Activated T-cell treated with anti-CD3 and anti-CD28 coated beads, Interleukin-2, amount 50 U/mL, for 4 hours (primary cell): ENCODE measurements around the gene NTN3. TPM values are rescaled to one million over a fixed set of nuclear protein-coding genes. Genes with fewer than 3 reads are reported as not detected.

Source experiments
- ATAC-seq, 2 donors: fragments of 200-7000 bp; cut with Tn5 transposase; one replicate each; pipeline ENCODE4 v1.10.0; 2021
- DNase-seq: peaks from one replicate; pipeline ENCODE4 v3.0.0-alpha.2; 2020
- H3K27me3 Mint-ChIP-seq: one replicate; pipeline ENCODE4 v1.8.0; 2021; ENCODE audit warnings: low read depth, mixed read lengths
- H3K36me3 Mint-ChIP-seq: one replicate; pipeline ENCODE4 v1.8.0; 2022; ENCODE audit warnings: mixed read lengths; ENCODE audit not compliant: insufficient read depth
- H3K4me1 Mint-ChIP-seq: one replicate; pipeline ENCODE4 v1.8.0; 2021; ENCODE audit warnings: low read depth, mixed read lengths
- H3K4me3 Mint-ChIP-seq: one replicate; pipeline ENCODE4 v1.8.0; 2021; ENCODE audit warnings: mild to moderate bottlenecking, moderate library complexity, mixed read lengths
- H3K9me3 Mint-ChIP-seq: one replicate; pipeline ENCODE4 v1.8.0; 2021; ENCODE audit warnings: mixed read lengths
- total RNA-seq, 3 donors: library from RNA; stranded (reverse); gene quantifications; one replicate each; pipeline ENCODE4 v1.2.1, GENCODE V29; 2021

Gene NTN3
- total RNA-seq, 3 donors from 2014 or later, result not detected

DNA sequence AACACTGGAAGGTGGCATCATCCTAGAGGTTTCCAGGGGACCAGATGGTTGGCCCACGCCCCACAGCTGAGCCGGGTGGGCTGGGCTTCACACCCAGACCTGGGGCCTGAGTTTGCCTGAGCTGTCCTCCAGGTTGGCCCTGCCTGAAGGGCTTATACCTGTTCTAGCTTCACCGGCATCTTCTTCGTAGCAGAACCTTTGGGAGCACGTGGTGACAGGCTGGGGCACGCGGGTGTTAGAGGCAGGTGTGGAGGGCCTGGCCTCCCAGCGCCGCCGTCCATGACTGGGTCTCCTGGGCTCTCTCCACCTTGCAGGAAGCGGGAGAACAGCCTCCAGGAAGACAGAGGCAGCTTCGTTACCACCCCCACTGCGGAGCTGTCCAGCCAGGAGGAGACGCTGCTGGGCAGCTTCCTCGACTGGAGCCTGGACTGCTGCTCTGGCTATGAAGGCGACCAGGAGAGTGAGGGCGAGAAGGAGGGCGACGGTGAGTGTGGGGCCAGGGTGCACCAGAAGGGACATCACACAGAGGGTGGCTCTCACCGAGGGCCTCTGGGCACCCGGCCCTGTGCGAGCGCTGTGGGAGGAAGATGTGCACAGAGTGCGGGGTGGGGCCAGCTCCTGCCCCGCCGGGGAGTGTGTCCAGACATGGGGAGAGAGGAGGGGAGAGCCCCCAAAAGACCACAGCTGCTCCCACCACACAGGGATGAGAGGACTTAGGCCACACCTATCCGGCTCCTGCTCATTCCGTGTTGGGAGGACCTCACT is 15.8 kb upstream of the NTN3 start:
- no peak overlapping the region for H3K4me3 Mint-ChIP-seq
- H3K27me3 Mint-ChIP-seq, result no peaks in the 10 kb centered on the region
- H3K9me3 Mint-ChIP-seq, result no peaks in the 10 kb centered on the region
- H3K36me3 Mint-ChIP-seq, result peaks cover 4% of the 10 kb centered on the region
- no peak for ATAC-seq
- no peak for DNase-seq
- H3K4me1 Mint-ChIP-seq, result peaks cover 5% of the 10 kb centered on the region

DNA sequence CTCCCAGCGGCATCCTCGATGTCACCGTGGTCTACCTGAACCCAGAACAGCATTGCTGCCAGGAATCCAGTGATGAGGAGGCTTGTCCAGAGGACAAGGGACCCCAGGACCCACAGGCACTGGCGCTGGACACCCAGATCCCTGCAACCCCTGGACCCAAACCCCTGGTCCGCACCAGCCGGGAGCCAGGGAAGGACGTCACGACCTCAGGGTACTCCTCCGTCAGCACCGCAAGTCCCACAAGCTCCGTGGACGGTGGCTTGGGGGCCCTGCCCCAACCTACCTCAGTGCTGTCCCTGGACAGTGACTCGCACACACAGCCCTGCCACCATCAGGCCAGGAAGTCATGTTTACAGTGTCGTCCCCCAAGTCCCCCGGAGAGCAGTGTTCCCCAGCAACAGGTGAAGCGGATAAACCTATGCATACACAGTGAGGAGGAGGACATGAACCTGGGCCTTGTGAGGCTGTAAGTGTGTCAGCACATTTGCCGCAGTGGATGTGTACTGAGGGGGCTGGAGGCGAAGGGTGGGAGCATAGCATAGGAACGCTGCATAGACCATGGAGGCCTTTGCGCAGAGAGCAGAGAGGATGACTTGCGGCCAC is 14.4 kb upstream of the NTN3 start:
- DNase-seq, result no peak
- peaks cover 4% of the 10 kb centered on the region for H3K36me3 Mint-ChIP-seq
- H3K4me3 Mint-ChIP-seq, result no peak overlapping the region
- H3K27me3 Mint-ChIP-seq, result no peaks in the 10 kb centered on the region
- H3K4me1 Mint-ChIP-seq, result peaks cover 5% of the 10 kb centered on the region
- no peaks in the 10 kb centered on the region for H3K9me3 Mint-ChIP-seq
- ATAC-seq, result no peak

DNA sequence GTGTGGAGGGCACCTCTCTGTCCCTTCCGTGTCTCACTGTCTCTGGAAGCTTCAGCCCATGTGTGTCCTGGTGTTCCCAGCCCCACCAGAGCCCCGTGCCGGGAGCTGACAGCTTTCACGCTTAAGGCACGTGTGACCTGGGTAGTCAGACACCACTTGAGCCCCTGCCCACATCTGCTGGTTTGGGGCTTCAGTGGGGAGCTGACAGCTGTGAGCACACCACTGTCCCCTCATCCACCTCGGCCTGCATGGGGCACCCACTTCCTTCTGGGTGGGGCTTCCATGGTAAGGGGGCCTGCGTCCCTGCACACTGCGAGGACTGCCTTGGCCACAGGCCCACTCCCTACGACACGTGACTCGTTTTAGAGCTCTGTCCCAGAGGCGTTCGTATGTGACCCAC is 13.8 kb upstream of the NTN3 start:
- ATAC-seq (no peak), DNase-seq (no peak)
- Mint-ChIP-seq H3K36me3 (peaks cover 4% of the 10 kb centered on the region), H3K4me3 (no peak overlapping the region), H3K9me3 (no peaks in the 10 kb centered on the region), H3K4me1 (peaks cover 5% of the 10 kb centered on the region), H3K27me3 (no peaks in the 10 kb centered on the region)

DNA sequence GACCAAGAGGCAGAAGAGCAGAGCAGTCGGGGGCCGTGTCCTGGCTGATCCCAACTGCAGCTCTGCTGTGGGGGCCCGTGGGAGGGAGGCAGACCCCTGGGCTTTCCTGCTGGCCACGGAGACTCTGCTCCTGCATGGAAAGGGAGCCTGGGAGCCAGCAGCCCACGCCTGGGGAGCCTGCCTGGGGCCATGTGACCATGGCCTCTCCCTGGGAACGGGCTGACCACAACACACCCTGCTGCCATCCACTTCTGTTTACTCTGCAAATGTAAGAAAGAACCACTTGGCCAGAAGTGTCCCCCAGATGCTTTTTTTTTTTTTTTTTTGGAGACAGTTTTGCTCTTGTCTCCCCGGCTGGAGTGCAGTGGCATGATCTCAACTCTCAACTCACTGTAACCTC is 13.2 kb upstream of the NTN3 start:
- no peak for DNase-seq
- H3K27me3 Mint-ChIP-seq, result no peaks in the 10 kb centered on the region
- H3K9me3 Mint-ChIP-seq, result no peaks in the 10 kb centered on the region
- ATAC-seq, result no peak
- H3K4me1 Mint-ChIP-seq, result peaks cover 5% of the 10 kb centered on the region
- no peak overlapping the region for H3K4me3 Mint-ChIP-seq
- H3K36me3 Mint-ChIP-seq, result peaks cover 4% of the 10 kb centered on the region

DNA sequence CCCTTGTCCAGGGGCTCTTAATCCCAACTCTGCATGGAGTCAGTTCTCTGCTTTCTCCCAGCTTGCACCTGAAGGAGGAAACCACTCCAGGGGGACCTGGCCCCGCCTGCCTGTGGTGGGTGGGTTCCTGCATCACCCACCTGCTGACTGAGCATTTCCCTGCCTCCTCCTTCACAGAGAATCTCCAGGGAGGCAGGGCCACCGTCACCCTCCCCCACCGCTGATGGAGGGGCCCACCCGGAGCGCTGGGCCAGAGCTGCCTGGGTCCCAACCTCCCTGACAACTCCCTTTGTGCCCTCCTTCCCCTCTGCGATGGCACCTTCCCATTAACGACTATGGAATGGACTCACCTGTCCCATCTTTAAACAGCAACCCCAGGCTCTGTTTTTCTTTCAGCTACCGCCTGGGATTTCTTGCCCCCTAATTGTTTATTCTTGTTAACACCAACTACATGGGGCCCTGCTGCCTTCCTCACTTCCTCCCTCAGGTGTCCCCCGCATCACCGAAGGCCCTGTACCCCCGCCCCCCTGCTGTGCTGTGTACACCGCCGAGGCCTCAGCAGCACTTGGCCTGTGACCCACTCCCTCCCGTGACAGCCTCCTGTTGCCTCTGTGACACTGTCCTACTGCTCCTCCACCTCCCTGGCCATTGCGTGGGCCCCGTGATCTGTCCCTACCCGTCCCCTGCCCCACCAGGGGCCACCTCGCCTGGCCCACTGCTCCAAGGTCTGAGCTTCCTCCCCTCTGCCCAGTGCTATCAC is 12.0 kb upstream of the NTN3 start:
- Mint-ChIP-seq H3K36me3 (no peaks in the 10 kb centered on the region), H3K27me3 (no peaks in the 10 kb centered on the region), H3K9me3 (no peaks in the 10 kb centered on the region), H3K4me3 (peak overlapping the region; percentile 80), H3K4me1 (peaks cover 5% of the 10 kb centered on the region)
- ATAC-seq, result peak in 1 of 2 donors; percentile 0
- no peak for DNase-seq

DNA sequence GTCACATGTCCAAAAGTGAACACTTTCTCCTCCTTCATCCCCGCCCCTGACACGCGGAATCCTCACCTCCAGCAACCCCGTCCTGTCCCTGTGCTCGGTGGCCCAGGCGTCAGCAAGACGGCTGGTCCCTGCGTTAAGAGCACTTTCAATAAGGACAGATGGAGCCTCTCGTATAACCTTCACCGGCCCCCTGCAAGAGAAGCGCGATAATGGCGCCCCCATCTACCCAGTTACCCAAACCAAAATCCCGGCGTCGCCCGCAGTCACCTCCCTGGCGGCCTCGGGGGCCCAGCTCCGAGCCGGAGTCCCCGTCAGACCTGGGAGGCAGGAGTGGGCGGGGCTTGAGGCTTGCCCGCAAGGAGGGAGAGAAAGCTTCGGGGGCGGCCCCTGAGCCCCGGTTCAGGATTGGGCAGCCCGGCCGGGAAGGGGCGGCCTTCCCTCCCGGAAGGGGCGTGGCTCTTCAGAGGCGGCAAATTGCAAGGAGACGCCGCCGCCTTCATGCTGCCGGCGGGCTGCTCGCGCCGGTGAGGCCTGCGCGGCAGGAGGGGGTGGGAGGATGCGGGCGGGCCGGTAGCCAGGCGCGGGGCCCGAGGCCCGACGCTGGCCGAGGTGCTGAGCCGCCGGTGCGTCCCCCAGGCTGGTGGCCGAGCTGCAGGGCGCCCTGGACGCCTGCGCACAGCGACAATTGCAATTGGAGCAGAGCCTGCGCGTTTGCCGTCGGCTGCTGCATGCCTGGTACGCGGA is 11.3 kb upstream of the NTN3 start, which contains the start of gene TEDC2:
Gene TEDC2 (plus strand): TSS at position 463 of the 744 bp plus-strand sequence. CDS start 36 bp downstream, at position 499.
- Mint-ChIP-seq H3K27me3 (no peaks in the 10 kb centered on the region), H3K36me3 (no peaks in the 10 kb centered on the region), H3K4me1 (peaks cover 5% of the 10 kb centered on the region), H3K9me3 (no peaks in the 10 kb centered on the region), H3K4me3 (peak within 1 kb of the TSS; percentile 80)
- DNase-seq (peak; percentile 96), ATAC-seq (peak; percentile 98)

DNA sequence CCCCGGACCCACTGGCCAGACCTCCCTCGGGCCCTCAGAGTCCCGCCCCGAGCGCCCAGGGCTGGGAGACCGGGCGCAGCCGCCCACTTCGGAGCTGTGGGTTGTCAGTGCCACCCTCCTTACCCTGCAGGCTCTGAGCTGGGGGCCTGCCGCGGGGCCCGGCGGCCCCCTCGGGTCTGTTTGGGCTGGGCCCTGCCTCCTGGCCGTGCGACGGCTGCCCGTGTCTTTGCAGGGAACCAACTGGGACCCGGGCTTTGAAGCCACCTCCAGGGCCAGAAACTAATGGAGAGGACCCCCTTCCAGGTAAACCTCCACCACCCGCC is 10.7 kb upstream of the NTN3 start:
- no peaks in the 10 kb centered on the region for H3K27me3 Mint-ChIP-seq
- H3K36me3 Mint-ChIP-seq, result no peaks in the 10 kb centered on the region
- H3K4me1 Mint-ChIP-seq, result peaks cover 5% of the 10 kb centered on the region
- DNase-seq (no peak), ATAC-seq (no peak)
- no peaks in the 10 kb centered on the region for H3K9me3 Mint-ChIP-seq
- H3K4me3 Mint-ChIP-seq, result peak overlapping the region; percentile 31

DNA sequence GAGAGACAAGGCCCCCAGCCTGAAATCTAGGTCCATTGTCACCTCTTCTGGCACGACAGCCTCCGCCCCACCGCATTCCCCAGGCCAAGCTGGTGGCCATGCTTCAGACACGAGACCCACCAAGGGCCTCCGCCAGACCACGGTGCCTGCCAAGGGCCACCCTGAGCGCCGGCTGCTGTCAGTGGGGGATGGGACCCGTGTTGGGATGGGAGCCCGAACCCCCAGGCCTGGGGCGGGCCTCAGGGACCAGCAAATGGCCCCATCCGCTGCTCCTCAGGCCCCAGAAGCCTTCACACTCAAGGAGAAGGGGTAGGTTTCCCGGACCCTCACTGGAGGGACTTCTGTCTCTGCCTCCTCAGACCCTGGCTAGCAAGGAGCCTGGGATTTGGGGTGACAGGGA is 10.2 kb upstream of the NTN3 start:
- no peaks in the 10 kb centered on the region for H3K27me3 Mint-ChIP-seq

DNA sequence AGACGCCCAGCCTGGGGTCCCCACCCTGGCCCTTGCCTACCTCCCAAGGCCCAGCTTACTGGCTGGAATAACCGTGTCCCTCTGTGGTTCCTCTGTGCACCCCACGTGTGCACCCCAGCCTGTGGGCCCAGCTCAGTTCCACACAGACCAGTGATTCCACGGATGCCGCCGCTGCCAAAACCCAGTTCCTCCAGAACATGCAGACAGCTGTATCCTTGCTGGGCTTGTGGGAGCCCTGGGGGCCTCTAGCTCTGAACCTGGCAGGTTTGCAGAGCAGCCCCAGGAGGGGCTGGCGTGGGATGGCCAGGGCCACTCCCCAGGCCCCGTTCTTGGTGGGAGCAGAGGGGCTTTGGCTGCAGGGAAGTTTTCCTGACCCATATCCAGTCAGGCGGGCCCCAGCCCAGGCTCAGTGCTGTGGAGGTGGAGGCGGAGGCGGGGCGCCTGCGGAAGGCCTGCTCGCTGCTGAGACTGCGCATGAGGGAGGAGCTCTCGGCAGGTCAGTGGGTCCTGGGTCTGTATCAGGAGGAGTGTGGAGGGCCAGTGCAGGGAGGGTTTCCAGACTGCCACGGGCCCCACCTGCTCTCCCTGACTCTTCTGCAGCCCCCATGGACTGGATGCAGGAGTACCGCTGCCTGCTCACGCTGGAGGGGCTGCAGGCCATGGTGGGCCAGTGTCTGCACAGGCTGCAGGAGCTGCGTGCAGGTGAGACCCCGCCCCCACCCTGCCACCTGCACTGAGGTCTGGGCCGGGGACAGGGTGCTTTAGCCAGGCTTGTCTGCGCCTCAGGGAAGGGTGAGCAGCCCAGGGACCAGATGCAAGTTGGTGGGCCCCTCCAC is 8.8 kb upstream of the NTN3 start:
- Mint-ChIP-seq H3K4me3 (no peak overlapping the region), H3K27me3 (peaks cover 7% of the 10 kb centered on the region), H3K36me3 (no peaks in the 10 kb centered on the region), H3K9me3 (no peaks in the 10 kb centered on the region), H3K4me1 (peaks cover 5% of the 10 kb centered on the region)
- ATAC-seq (no peak), DNase-seq (no peak)

More for the DNA sequence above, 10.2 kb upstream of the NTN3 start:
- peaks cover 5% of the 10 kb centered on the region for H3K4me1 Mint-ChIP-seq
- peak overlapping the region; percentile 31 for H3K4me3 Mint-ChIP-seq
- H3K36me3 Mint-ChIP-seq, result no peaks in the 10 kb centered on the region
- no peak for ATAC-seq
- no peaks in the 10 kb centered on the region for H3K9me3 Mint-ChIP-seq
- DNase-seq, result no peak

DNA sequence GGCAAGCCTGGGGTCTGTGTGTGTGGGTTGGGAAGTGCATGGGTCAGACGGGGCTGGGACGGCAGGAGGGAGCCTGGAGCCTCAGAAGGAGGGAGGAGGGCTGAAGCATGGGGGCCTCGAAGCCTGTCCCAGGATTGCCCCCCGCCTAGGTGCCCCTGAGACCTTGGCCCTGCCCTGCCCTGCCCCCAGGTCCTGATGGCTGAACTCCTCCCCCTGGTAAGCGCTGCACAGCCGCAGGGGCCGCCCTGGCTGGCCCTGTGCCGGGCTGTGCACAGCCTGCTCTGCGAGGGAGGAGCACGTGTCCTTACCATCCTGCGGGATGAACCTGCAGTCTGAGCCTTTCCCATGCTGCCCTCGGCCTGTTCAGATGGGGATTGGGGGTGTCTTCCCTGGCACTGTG is 6.8 kb upstream of the NTN3 start:
- Mint-ChIP-seq H3K27me3 (peaks cover 14% of the 10 kb centered on the region), H3K4me3 (no peak overlapping the region), H3K36me3 (no peaks in the 10 kb centered on the region), H3K4me1 (peaks cover 4% of the 10 kb centered on the region), H3K9me3 (no peaks in the 10 kb centered on the region)
- DNase-seq (no peak), ATAC-seq (no peak)

DNA sequence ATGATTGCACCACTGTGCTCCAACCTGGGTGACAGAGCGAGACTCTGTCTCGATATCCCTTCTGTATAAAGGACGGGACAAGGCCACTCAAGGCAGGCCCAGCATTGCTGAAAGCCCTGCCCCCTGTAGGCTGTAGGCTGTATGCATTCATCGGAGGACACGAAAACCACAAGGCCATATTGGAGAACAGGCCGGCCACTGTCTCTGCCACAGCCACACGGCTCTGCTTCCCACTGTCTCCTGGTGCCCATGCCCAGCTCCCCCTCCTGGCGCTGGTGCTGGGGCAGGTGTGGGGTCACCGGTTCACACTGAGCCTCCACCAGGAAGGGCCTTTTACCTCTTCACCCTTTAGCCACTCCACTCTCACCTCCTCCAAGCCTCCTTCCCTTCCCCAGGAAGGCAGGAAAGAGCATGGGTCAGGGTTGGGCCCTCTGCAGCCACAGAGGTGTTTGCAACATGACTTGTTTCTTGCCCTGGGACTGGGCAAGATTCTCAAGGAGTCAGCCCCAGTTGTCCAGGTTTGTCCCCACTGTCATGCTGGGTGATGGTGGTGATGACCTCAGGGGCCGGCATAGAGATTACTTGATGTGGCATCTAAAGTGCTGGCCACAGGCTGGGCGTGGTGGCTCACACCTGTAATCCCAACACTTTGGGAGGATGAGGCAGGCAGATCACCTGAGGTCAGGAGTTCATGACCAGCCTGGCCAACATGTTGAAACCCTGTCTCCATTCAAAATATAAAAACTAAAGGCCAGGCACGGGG is 5.3 kb upstream of the NTN3 start:
- H3K4me3 Mint-ChIP-seq, result no peak overlapping the region
- H3K9me3 Mint-ChIP-seq, result no peaks in the 10 kb centered on the region
- H3K36me3 Mint-ChIP-seq, result no peaks in the 10 kb centered on the region
- DNase-seq, result no peak
- peaks cover 3% of the 10 kb centered on the region for H3K4me1 Mint-ChIP-seq
- H3K27me3 Mint-ChIP-seq, result peaks cover 28% of the 10 kb centered on the region
- no peak for ATAC-seq

DNA sequence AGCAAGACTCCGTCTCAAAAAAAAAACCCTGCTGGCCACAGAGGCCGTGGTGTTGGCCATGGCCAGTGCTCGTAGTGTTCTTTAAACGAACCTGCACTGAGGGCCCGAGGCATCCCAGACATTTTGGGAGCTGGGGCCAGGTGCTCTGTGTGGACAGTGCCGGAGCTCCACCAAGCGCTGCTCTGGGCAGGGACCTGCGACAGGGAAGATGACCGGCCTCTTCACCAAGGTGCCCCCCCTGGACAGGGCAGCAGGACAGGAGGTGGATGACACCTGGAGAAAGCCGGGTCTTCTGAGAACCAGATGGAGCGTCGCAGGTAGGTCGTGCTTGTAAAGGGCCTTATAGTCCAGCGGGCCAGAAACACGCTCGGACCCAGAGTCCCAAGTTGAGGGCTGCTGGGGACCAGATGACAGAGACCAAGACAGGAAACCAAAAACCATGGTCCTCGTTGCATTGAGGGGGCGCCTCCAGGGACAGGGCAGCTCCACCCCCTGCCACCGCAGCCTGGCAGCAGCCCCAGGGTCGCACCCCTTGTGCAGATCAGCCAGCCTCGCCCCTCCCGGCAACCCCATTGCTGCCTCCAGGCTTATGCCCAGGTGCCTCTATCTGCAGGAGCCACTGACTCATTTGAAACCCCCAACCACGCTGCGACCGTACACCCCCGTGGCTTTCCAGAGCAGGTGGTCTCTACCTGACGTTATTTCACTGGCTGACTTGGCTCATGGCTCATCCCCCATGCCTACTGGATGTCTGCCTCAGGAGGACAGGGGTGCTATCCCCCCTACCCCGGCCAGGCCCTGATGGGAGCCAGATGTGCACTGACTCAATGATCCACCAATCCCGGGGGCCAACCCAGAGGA is 4.2 kb upstream of the NTN3 start:
- peaks cover 3% of the 10 kb centered on the region for H3K4me1 Mint-ChIP-seq
- peaks cover 28% of the 10 kb centered on the region for H3K27me3 Mint-ChIP-seq
- ATAC-seq (no peak), DNase-seq (no peak)
- no peak overlapping the region for H3K4me3 Mint-ChIP-seq
- H3K36me3 Mint-ChIP-seq, result no peaks in the 10 kb centered on the region
- no peaks in the 10 kb centered on the region for H3K9me3 Mint-ChIP-seq
